ENCODE data around the gene ALMS1.
"Not testable (repeated sequence)": the region's sequence is repeated elsewhere in the genome, so short reads cannot be mapped to it uniquely, and the experiment has no call there.

The ALMS1 gene

GRCh38 chr2:73504850-73505249, 119.2 kb downstream of the ALMS1 start:
- DNase-seq, result not testable (repeated sequence)

- DNase-seq, result not testable (repeated sequence)
These were observed 124.8 kb downstream of the ALMS1 start for GRCh38 chr2:73510470-73510869.

GRCh38 chr2:73516033-73516432, 130.4 kb downstream of the ALMS1 start:
- DNase-seq, result no peak

GRCh38 chr2:73528688-73529087, 143.1 kb downstream of the ALMS1 start:
- no peak for DNase-seq

GRCh38 chr2:73530773-73531172, 145.1 kb downstream of the ALMS1 start:
- not testable (repeated sequence) for DNase-seq

- DNase-seq, result no peak
These were observed 146.7 kb downstream of the ALMS1 start for GRCh38 chr2:73532381-73532780.

GRCh38 chr2:73536133-73536840, 150.7 kb downstream of the ALMS1 start:
- no peak for DNase-seq

- not testable (repeated sequence) for DNase-seq
These were observed 175.2 kb downstream of the ALMS1 start for GRCh38 chr2:73560875-73561274.

GRCh38 chr2:73561422-73561821, 175.8 kb downstream of the ALMS1 start:
- DNase-seq, result no peak

- DNase-seq, result no peak
These were observed 179.3 kb downstream of the ALMS1 start for GRCh38 chr2:73564986-73565385.

GRCh38 chr2:73566288-73566878, 180.7 kb downstream of the ALMS1 start:
- no peak for DNase-seq

GRCh38 chr2:73575261-73575660, 189.6 kb downstream of the ALMS1 start:
- DNase-seq, result no peak

- DNase-seq, result no peak
These were observed 196.7 kb downstream of the ALMS1 start for GRCh38 chr2:73582364-73582763.

GRCh38 chr2:73588177-73588576, 202.5 kb downstream of the ALMS1 start:
- no peak for DNase-seq

GRCh38 chr2:73593680-73594079, 208.0 kb downstream of the ALMS1 start:
- no peak for DNase-seq

- no peak for DNase-seq
These were observed 208.6 kb downstream of the ALMS1 start for GRCh38 chr2:73594251-73594650.

GRCh38 chr2:73601780-73602179, 216.1 kb downstream of the ALMS1 start:
- DNase-seq, result no peak

GRCh38 chr2:73603099-73603588, 217.5 kb downstream of the ALMS1 start:
- DNase-seq, result not testable (repeated sequence)

- not testable (repeated sequence) for DNase-seq
These were observed 219.0 kb downstream of the ALMS1 start for GRCh38 chr2:73604589-73604988.

GRCh38 chr2:73610111-73610510, 224.5 kb downstream of the ALMS1 start:
- DNase-seq, result no peak

GRCh38 chr2:73611193-73611592, 225.6 kb downstream of the ALMS1 start:
- no peak for DNase-seq

GRCh38 chr2:73611867-73612266, 226.2 kb downstream of the ALMS1 start:
- DNase-seq, result no peak

- DNase-seq, result no peak
These were observed 228.5 kb downstream of the ALMS1 start for GRCh38 chr2:73614105-73614504.

GRCh38 chr2:73614997-73615396, 229.4 kb downstream of the ALMS1 start:
- DNase-seq, result no peak

GRCh38 chr2:73619925-73620324, 234.3 kb downstream of the ALMS1 start:
- DNase-seq, result not testable (repeated sequence)
